HEK293 (cell line): ENCODE data around the gene FANK1.

Experiments
- CTCF ChIA-PET: fragments of 350-600 bp; formaldehyde crosslinking; extraction: SDS; loops from one replicate; lab custom pipeline; 2021; ENCODE audit warnings: antibody characterized with exemption; lab: Yijun Ruan, JAX
- POLR2A ChIA-PET: fragments of 300-600 bp; formaldehyde crosslinking; extraction: SDS; loops from one replicate; lab custom pipeline; 2020; ENCODE audit warnings: antibody characterized with exemption, inconsistent platforms; lab: Yijun Ruan, JAX
- H3K27ac ChIP-seq: fragments of 200-500 bp; sonication (Bioruptor generic); 2 replicates; pipeline ENCODE4 v1.5.1; 2014; ENCODE audit warnings: low read depth, low read length, control low read depth, inconsistent platforms; ENCODE audit errors: extremely low read depth
- H3K36me3 ChIP-seq, 2 experiments: fragments of 200-500 bp in 1 of 2; sonication (Bioruptor generic) in 1 of 2; 1 replicate in 1 of 2; 2 replicates in 1 of 2; pipeline ENCODE4 v1.5.1; 2014 to 2017; ENCODE audit warnings: inconsistent platforms in 2 of 2, low read length in 2 of 2; ENCODE audit not compliant: control insufficient read depth in 2 of 2, insufficient read depth in 1 of 2
- H3K4me1 ChIP-seq: fragments of 200-500 bp; sonication (Bioruptor generic); 2 replicates; pipeline ENCODE4 v1.5.1; 2014; ENCODE audit warnings: mild to moderate bottlenecking, low read length, inconsistent platforms; ENCODE audit not compliant: control insufficient read depth, insufficient read depth
- H3K4me3 ChIP-seq: 2 replicates; pipeline ENCODE4 v1.5.1; 2011; ENCODE audit warnings: low read depth, mild to moderate bottlenecking, control low read depth, low read length, moderate library complexity
- H3K9me3 ChIP-seq: fragments of 200-500 bp; sonication (Bioruptor generic); 2 replicates; pipeline ENCODE4 v1.5.1; 2014; ENCODE audit warnings: low read depth, low read length, inconsistent platforms; ENCODE audit not compliant: control insufficient read depth, insufficient read depth
- HOXC10 ChIP-seq: sonication (generic); formaldehyde crosslinking; IDR thresholded peaks from 2 replicates; pipeline ENCODE4 v1.8.1; 2023; ENCODE audit warnings: mild to moderate bottlenecking, missing genetic modification reagents
- INSM2 ChIP-seq: fragments of 450-650 bp; formaldehyde crosslinking; IDR thresholded peaks from 2 replicates; pipeline ENCODE4 v1.5.1; 2016; ENCODE audit warnings: missing biosample characterization, missing genetic modification characterization
- SALL2 ChIP-seq: fragments of 450-650 bp; formaldehyde crosslinking; IDR thresholded peaks from 2 replicates; pipeline ENCODE4 v1.5.0; 2017; ENCODE audit warnings: missing biosample characterization, mild to moderate bottlenecking, missing genetic modification characterization, borderline replicate concordance
- SCRT1 ChIP-seq: fragments of 450-650 bp; formaldehyde crosslinking; IDR thresholded peaks from 2 replicates; pipeline ENCODE4 v1.5.1; 2016; ENCODE audit warnings: missing biosample characterization, missing genetic modification characterization, borderline replicate concordance
- ZEB2 ChIP-seq: fragments of 450-650 bp; formaldehyde crosslinking; IDR thresholded peaks from 2 replicates; pipeline ENCODE4 v1.5.1; 2016; ENCODE audit warnings: missing biosample characterization, missing genetic modification characterization
- ZNF112 ChIP-seq: fragments of 450-650 bp; formaldehyde crosslinking; IDR thresholded peaks from 2 replicates; pipeline ENCODE4 v1.5.0; 2017; ENCODE audit warnings: missing biosample characterization, missing genetic modification characterization
- ZNF280D ChIP-seq: fragments of 450-650 bp; formaldehyde crosslinking; IDR thresholded peaks from 2 replicates; pipeline ENCODE4 v1.5.1; 2016; ENCODE audit warnings: missing biosample characterization, missing genetic modification characterization
- ZNF354C ChIP-seq: fragments of 450-650 bp; formaldehyde crosslinking; IDR thresholded peaks from 2 replicates; pipeline ENCODE4 v1.5.1; 2016; ENCODE audit warnings: missing biosample characterization, missing genetic modification characterization, low read depth, borderline replicate concordance
- ZNF544 ChIP-seq: fragments of 450-650 bp; formaldehyde crosslinking; IDR thresholded peaks from 2 replicates; pipeline ENCODE4 v1.5.0; 2017; ENCODE audit warnings: missing biosample characterization, missing genetic modification characterization
- ZNF580 ChIP-seq: fragments of 450-650 bp; formaldehyde crosslinking; IDR thresholded peaks from 2 replicates; pipeline ENCODE4 v1.5.1; 2016; ENCODE audit warnings: missing biosample characterization, missing genetic modification characterization
- ZNF600 ChIP-seq: fragments of 450-650 bp; formaldehyde crosslinking; IDR thresholded peaks from 2 replicates; pipeline ENCODE4 v1.5.1; 2016; ENCODE audit warnings: missing biosample characterization, missing genetic modification characterization
- ZNF629 ChIP-seq: fragments of 450-650 bp; formaldehyde crosslinking; IDR thresholded peaks from 2 replicates; pipeline ENCODE4 v1.5.1; 2017; ENCODE audit warnings: missing biosample characterization, missing genetic modification characterization
- ZNF76 ChIP-seq: fragments of 450-650 bp; formaldehyde crosslinking; IDR thresholded peaks from 2 replicates; pipeline ENCODE4; 2016; ENCODE audit warnings: low read depth, missing biosample characterization, missing genetic modification characterization, borderline replicate concordance
- ZNF768 ChIP-seq: fragments of 450-650 bp; formaldehyde crosslinking; IDR thresholded peaks from 2 replicates; pipeline ENCODE4 v1.5.1; 2018; ENCODE audit warnings: missing biosample characterization, mild to moderate bottlenecking, missing genetic modification characterization
- ZNF791 ChIP-seq: fragments of 450-650 bp; formaldehyde crosslinking; IDR thresholded peaks from 2 replicates; pipeline ENCODE4 v1.5.1; 2016; ENCODE audit warnings: missing biosample characterization, missing genetic modification characterization
- TF ChIP-seq, protein P1 (sequence below): fragments of 450-650 bp; formaldehyde crosslinking; IDR thresholded peaks from 2 replicates; pipeline ENCODE4 v1.5.1; 2016; ENCODE audit warnings: missing biosample characterization, missing genetic modification characterization, low read depth
- TF ChIP-seq, protein P2 (sequence below): fragments of 450-650 bp; formaldehyde crosslinking; IDR thresholded peaks from 2 replicates; pipeline ENCODE4 v1.5.1; 2016; ENCODE audit warnings: missing biosample characterization, missing genetic modification characterization

The FANK1 gene

DNA sequence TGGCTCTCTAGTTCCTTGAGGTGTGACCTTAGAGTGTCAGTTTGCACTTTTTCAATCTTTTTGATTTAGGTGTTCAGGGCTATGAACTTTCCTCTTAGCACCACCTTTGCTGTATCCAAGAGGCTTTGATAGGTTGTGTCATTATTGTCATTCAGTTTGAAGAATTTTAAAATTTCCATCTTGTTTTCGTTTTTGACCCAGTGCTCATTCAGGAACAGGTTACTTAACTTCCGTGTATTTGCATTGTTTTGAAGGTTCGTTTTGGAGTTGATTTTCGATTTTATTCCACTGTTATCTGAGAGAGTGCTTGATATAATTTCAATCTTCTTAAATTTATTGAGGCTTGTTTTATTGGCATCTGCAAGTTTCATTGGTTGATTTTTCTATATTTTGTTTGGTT, 37.3 kb downstream of the FANK1 start:
- POLR2A ChIA-PET = no interaction called here

DNA sequence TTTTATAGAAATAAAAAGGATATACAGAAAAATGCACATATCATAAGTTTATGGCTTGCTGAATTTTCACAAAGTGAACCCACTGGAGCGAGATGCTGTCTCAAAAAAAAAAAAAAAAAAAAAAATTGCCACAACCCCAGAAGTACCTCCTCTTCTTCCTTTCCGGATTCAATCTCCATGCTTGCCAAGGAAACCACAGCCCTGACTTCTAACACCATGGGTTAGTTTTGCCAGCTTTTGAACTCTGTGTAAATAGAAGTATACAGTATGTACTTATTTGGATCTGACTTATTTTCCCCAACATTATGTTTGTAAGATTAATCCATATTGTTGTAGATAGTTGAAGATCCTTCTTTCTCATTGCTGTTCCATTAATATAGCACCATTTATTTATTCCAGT, 40.0 kb downstream of the FANK1 start:
- Histone ChIP-seq H3K4me3 (no peak overlapping the region), H3K4me1 (no peaks in the 10 kb centered on the region)
- TF ChIP-seq, protein P1, sequence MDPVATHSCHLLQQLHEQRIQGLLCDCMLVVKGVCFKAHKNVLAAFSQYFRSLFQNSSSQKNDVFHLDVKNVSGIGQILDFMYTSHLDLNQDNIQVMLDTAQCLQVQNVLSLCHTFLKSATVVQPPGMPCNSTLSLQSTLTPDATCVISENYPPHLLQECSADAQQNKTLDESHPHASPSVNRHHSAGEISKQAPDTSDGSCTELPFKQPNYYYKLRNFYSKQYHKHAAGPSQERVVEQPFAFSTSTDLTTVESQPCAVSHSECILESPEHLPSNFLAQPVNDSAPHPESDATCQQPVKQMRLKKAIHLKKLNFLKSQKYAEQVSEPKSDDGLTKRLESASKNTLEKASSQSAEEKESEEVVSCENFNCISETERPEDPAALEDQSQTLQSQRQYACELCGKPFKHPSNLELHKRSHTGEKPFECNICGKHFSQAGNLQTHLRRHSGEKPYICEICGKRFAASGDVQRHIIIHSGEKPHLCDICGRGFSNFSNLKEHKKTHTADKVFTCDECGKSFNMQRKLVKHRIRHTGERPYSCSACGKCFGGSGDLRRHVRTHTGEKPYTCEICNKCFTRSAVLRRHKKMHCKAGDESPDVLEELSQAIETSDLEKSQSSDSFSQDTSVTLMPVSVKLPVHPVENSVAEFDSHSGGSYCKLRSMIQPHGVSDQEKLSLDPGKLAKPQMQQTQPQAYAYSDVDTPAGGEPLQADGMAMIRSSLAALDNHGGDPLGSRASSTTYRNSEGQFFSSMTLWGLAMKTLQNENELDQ (tag by site-specific recombination) = no peak
- TF ChIP-seq ZNF112 (tag by site-specific recombination) (no peak), ZNF544 (tag by site-specific recombination) (no peak), SCRT1 (tag by site-specific recombination) (no peak), ZNF768 (no peak), INSM2 (tag by site-specific recombination) (no peak)
- TF ChIP-seq, protein P2, sequence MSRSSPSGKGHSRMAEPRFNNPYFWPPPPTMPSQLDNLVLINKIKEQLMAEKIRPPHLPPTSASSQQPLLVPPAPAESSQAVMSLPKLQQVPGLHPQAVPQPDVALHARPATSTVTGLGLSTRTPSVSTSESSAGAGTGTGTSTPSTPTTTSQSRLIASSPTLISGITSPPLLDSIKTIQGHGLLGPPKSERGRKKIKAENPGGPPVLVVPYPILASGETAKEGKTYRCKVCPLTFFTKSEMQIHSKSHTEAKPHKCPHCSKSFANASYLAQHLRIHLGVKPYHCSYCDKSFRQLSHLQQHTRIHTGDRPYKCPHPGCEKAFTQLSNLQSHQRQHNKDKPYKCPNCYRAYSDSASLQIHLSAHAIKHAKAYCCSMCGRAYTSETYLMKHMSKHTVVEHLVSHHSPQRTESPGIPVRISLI = no peak
- TF ChIP-seq, all 188 proteins: peak for 0
- no peaks in the 10 kb centered on the region for H3K9me3 ChIP-seq
- no peak overlapping the region for H3K27ac ChIP-seq
- POLR2A ChIA-PET = no interaction called here
- no peaks in the 10 kb centered on the region for H3K36me3 ChIP-seq
- CTCF ChIA-PET = interaction anchor here (0.7 to 1.6 kb wide), 3 partner anchors 46 to 842 kb away, joined by 3 to 5 read pairs (median 3); no protein-coding TSS in a partner anchor

More for the DNA sequence above, 37.3 kb downstream of the FANK1 start:
- Histone ChIP-seq H3K4me1 (no peaks in the 10 kb centered on the region), H3K4me3 (no peak overlapping the region), H3K9me3 (no peaks in the 10 kb centered on the region), H3K27ac (no peak overlapping the region), H3K36me3 (no peaks in the 10 kb centered on the region)
- CTCF ChIA-PET = interaction anchor here (0.6 to 2.9 kb wide), 21 partner anchors 22 to 1092 kb away, joined by 3 to 20 read pairs (median 4); no protein-coding TSS in a partner anchor
- TF ChIP-seq ZNF791 (tag by site-specific recombination) = no peak
- TF ChIP-seq ZNF354C (tag by site-specific recombination) = no peak
- no peak for TF ChIP-seq HOXC10 (CRISPR knock-in tag)
- no peak for TF ChIP-seq ZNF580 (tag by site-specific recombination)
- no peak for TF ChIP-seq ZNF629 (tag by site-specific recombination)

GRCh38 chr10:125940515-125940914, 44.2 kb downstream of the FANK1 start:
- POLR2A ChIA-PET = no interaction called here
- no peak for TF ChIP-seq ZEB2 (tag by site-specific recombination)
- no peak overlapping the region for H3K4me3 ChIP-seq

GRCh38 chr10:125951290-125951689, 54.9 kb downstream of the FANK1 start:
- Histone ChIP-seq H3K9me3 (no peaks in the 10 kb centered on the region), H3K36me3 (no peaks in the 10 kb centered on the region), H3K4me1 (no peaks in the 10 kb centered on the region), H3K4me3 (no peak overlapping the region), H3K27ac (no peak overlapping the region)
- POLR2A ChIA-PET = no interaction called here
- CTCF ChIA-PET = no interaction called here
- TF ChIP-seq ZNF76 (tag by site-specific recombination) (no peak), SALL2 (no peak), ZNF280D (tag by site-specific recombination) (no peak), ZNF600 (no peak)
- TF ChIP-seq, protein P2 = no peak

More at GRCh38 chr10:125940515-125940914, 44.2 kb downstream of the FANK1 start:
- Histone ChIP-seq H3K36me3 (no peaks in the 10 kb centered on the region), H3K9me3 (no peaks in the 10 kb centered on the region), H3K4me1 (no peaks in the 10 kb centered on the region), H3K27ac (no peak overlapping the region)
- CTCF ChIA-PET = no interaction called here
